ENCODE measurements around the gene PREB. TPM values are rescaled to one million over a fixed set of nuclear protein-coding genes. Genes with fewer than 3 reads are reported as not detected.

Gene PREB
- total RNA-seq, 1 donor from 2014 or later, result 38.7 TPM

- Mint-ChIP-seq H3K4me3 (no peak within 1 kb of the TSS), H3K4me1 (no peaks in the 10 kb centered on the region), H3K27me3 (peaks cover 23% of the 10 kb centered on the region), H3K36me3 (ENCODE audit: low read depth) (no peaks in the 10 kb centered on the region), H3K9me3 (no peaks in the 10 kb centered on the region), H3K27ac (no peak within 1 kb of the TSS)
- no peak for DNase-seq
- TF ChIP-seq CTCF (IDR thresholded peaks at IDR 0.05), result no peak
- ChIA-PET POLR2A (no interaction called here), CTCF (no interaction called here)
- intact Hi-C loops (cut with micrococcal nuclease), result no loop called here
- no peak for ATAC-seq (ENCODE audit: low read depth)
These were observed 14.5 kb upstream of the PREB start, which contains the start of gene TCF23 for GRCh38 chr2:27148801-27149439. TSS of gene TCF23 (plus strand) at chr2:27149004. CDS start at chr2:27149134, 130 bp downstream.

- CTCF ChIA-PET, result no interaction called here
- no peaks in the 10 kb centered on the region for H3K36me3 Mint-ChIP-seq (ENCODE audit: low read depth)
- peaks cover 22% of the 10 kb centered on the region for H3K27me3 Mint-ChIP-seq
- POLR2A ChIA-PET, result no interaction called here
- H3K4me3 Mint-ChIP-seq, result no peak overlapping the region
- H3K4me1 Mint-ChIP-seq, result no peaks in the 10 kb centered on the region
- intact Hi-C loops (cut with micrococcal nuclease), result no loop called here
- TF ChIP-seq CTCF (IDR thresholded peaks at IDR 0.05), result no peak
- no peak overlapping the region for H3K27ac Mint-ChIP-seq
- no peak for DNase-seq
- ATAC-seq (ENCODE audit: low read depth), result no peak
- no peaks in the 10 kb centered on the region for H3K9me3 Mint-ChIP-seq
These were observed 13.5 kb upstream of the PREB start for GRCh38 chr2:27147935-27148334.

GRCh38 chr2:27145682-27146081 lies 11.2 kb upstream of the PREB start:
- ChIA-PET POLR2A (no interaction called here), CTCF (no interaction called here)
- ATAC-seq (ENCODE audit: low read depth) (no peak), DNase-seq (no peak)
- no peak overlapping the region for H3K27ac Mint-ChIP-seq
- H3K9me3 Mint-ChIP-seq, result no peaks in the 10 kb centered on the region
- no peaks in the 10 kb centered on the region for H3K36me3 Mint-ChIP-seq (ENCODE audit: low read depth)
- H3K4me3 Mint-ChIP-seq, result no peak overlapping the region
- TF ChIP-seq CTCF (IDR thresholded peaks at IDR 0.05), result no peak
- peaks cover 25% of the 10 kb centered on the region for H3K27me3 Mint-ChIP-seq
- H3K4me1 Mint-ChIP-seq, result no peaks in the 10 kb centered on the region
- intact Hi-C loops (cut with micrococcal nuclease), result no loop called here

- no peak for TF ChIP-seq CTCF (IDR thresholded peaks at IDR 0.05)
- CTCF ChIA-PET, result no interaction called here
- peaks cover 20% of the 10 kb centered on the region for H3K27me3 Mint-ChIP-seq
These were observed 8.8 kb upstream of the PREB start for GRCh38 chr2:27143285-27143684.

GRCh38 chr2:27139310-27139709 lies 4.9 kb upstream of the PREB start, which contains the start of gene PRR30:
TSS of gene PRR30 (minus strand) at chr2:27139410. CDS start at chr2:27138329, 1,081 bp downstream.
- CTCF ChIA-PET, result no interaction called here

More at GRCh38 chr2:27143285-27143684, 8.8 kb upstream of the PREB start:
- intact Hi-C loops (cut with micrococcal nuclease), result no loop called here
- no peak overlapping the region for H3K27ac Mint-ChIP-seq
- H3K4me3 Mint-ChIP-seq, result no peak overlapping the region
- POLR2A ChIA-PET, result no interaction called here
- ATAC-seq (ENCODE audit: low read depth), result no peak
- H3K36me3 Mint-ChIP-seq (ENCODE audit: low read depth), result no peaks in the 10 kb centered on the region
- DNase-seq, result no peak
- no peaks in the 10 kb centered on the region for H3K9me3 Mint-ChIP-seq
- no peaks in the 10 kb centered on the region for H3K4me1 Mint-ChIP-seq

More at GRCh38 chr2:27139310-27139709, 4.9 kb upstream of the PREB start, which contains the start of gene PRR30:
- no peak for TF ChIP-seq CTCF (IDR thresholded peaks at IDR 0.05)
- DNase-seq (no peak), ATAC-seq (ENCODE audit: low read depth) (no peak)
- POLR2A ChIA-PET, result no interaction called here
- Mint-ChIP-seq H3K27ac (no peak within 1 kb of the TSS), H3K4me3 (no peak within 1 kb of the TSS), H3K9me3 (no peaks in the 10 kb centered on the region), H3K27me3 (peaks cover 8% of the 10 kb centered on the region), H3K36me3 (ENCODE audit: low read depth) (peaks cover 2% of the 10 kb centered on the region), H3K4me1 (peaks cover 6% of the 10 kb centered on the region)
- intact Hi-C loops (cut with micrococcal nuclease), result no loop called here

Measured in activated B cell treated with CpG ODN at 0.5 μM for 24 hours (primary cell).